ENCODE measurements around the gene CREB3L1.

Gene CREB3L1

GRCh38 chr11:46250745-46251052 is 26.8 kb upstream of the CREB3L1 start:
- Histone ChIP-seq H3K79me2 (ENCODE audit: insufficient read depth, low read depth) (no peaks in the 10 kb centered on the region), H3K36me3 (ENCODE audit: insufficient read depth) (no peaks in the 10 kb centered on the region), H2AFZ (ENCODE audit: low read depth) (no peak overlapping the region), H3K4me2 (no peak overlapping the region), H3K4me3 (IDR thresholded peaks at IDR 0.05; ENCODE audit: insufficient read depth, low read depth, low read length) (no peak overlapping the region), H3K9ac (no peak overlapping the region), H3K27me3 (ENCODE audit: insufficient read depth, low read depth) (no peaks in the 10 kb centered on the region), H4K20me1 (ENCODE audit: insufficient read depth) (no peaks in the 10 kb centered on the region), H3K27ac (no peak overlapping the region), H3K4me1 (ENCODE audit: low read depth, poor library complexity, severe bottlenecking) (no peaks in the 10 kb centered on the region)
- TF ChIP-seq, protein P1, sequence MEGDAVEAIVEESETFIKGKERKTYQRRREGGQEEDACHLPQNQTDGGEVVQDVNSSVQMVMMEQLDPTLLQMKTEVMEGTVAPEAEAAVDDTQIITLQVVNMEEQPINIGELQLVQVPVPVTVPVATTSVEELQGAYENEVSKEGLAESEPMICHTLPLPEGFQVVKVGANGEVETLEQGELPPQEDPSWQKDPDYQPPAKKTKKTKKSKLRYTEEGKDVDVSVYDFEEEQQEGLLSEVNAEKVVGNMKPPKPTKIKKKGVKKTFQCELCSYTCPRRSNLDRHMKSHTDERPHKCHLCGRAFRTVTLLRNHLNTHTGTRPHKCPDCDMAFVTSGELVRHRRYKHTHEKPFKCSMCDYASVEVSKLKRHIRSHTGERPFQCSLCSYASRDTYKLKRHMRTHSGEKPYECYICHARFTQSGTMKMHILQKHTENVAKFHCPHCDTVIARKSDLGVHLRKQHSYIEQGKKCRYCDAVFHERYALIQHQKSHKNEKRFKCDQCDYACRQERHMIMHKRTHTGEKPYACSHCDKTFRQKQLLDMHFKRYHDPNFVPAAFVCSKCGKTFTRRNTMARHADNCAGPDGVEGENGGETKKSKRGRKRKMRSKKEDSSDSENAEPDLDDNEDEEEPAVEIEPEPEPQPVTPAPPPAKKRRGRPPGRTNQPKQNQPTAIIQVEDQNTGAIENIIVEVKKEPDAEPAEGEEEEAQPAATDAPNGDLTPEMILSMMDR (conservative IDR thresholded peaks at IDR 0.05; ENCODE audit: low read depth, low read length): no peak

- TF ChIP-seq, protein P1 (conservative IDR thresholded peaks at IDR 0.05; ENCODE audit: low read depth, low read length): no peak
- Histone ChIP-seq H3K36me3 (ENCODE audit: insufficient read depth) (no peaks in the 10 kb centered on the region), H3K27ac (no peak overlapping the region), H3K9ac (no peak overlapping the region), H3K4me1 (ENCODE audit: low read depth, poor library complexity, severe bottlenecking) (no peaks in the 10 kb centered on the region), H3K4me2 (no peak overlapping the region), H2AFZ (ENCODE audit: low read depth) (no peak overlapping the region), H3K79me2 (ENCODE audit: insufficient read depth, low read depth) (no peaks in the 10 kb centered on the region), H4K20me1 (ENCODE audit: insufficient read depth) (no peaks in the 10 kb centered on the region), H3K4me3 (IDR thresholded peaks at IDR 0.05; ENCODE audit: insufficient read depth, low read depth, low read length) (no peak overlapping the region), H3K27me3 (ENCODE audit: insufficient read depth, low read depth) (no peaks in the 10 kb centered on the region)
Measured at GRCh38 chr11:46251954-46252353, 25.5 kb upstream of the CREB3L1 start.

- no peaks in the 10 kb centered on the region for H3K4me1 ChIP-seq (ENCODE audit: low read depth, poor library complexity, severe bottlenecking)
- no peak overlapping the region for H3K4me3 ChIP-seq (IDR thresholded peaks at IDR 0.05; ENCODE audit: insufficient read depth, low read depth, low read length)
- no peak overlapping the region for H3K9ac ChIP-seq
- no peak overlapping the region for H3K4me2 ChIP-seq
- no peaks in the 10 kb centered on the region for H3K79me2 ChIP-seq (ENCODE audit: insufficient read depth, low read depth)
- H4K20me1 ChIP-seq (ENCODE audit: insufficient read depth): no peaks in the 10 kb centered on the region
- H3K27me3 ChIP-seq (ENCODE audit: insufficient read depth, low read depth): no peaks in the 10 kb centered on the region
- no peak overlapping the region for H2AFZ ChIP-seq (ENCODE audit: low read depth)
- H3K36me3 ChIP-seq (ENCODE audit: insufficient read depth): no peaks in the 10 kb centered on the region
- H3K27ac ChIP-seq: no peak overlapping the region
- TF ChIP-seq, protein P1 (conservative IDR thresholded peaks at IDR 0.05; ENCODE audit: low read depth, low read length): no peak
Measured at GRCh38 chr11:46252373-46252914, 25.0 kb upstream of the CREB3L1 start.

- Histone ChIP-seq H3K79me2 (ENCODE audit: insufficient read depth, low read depth) (no peaks in the 10 kb centered on the region), H3K9ac (no peak overlapping the region), H4K20me1 (ENCODE audit: insufficient read depth) (no peaks in the 10 kb centered on the region), H3K36me3 (ENCODE audit: insufficient read depth) (no peaks in the 10 kb centered on the region), H3K27ac (no peak overlapping the region), H3K4me1 (ENCODE audit: low read depth, poor library complexity, severe bottlenecking) (no peaks in the 10 kb centered on the region), H3K27me3 (ENCODE audit: insufficient read depth, low read depth) (no peaks in the 10 kb centered on the region), H3K4me2 (no peak overlapping the region), H2AFZ (ENCODE audit: low read depth) (no peak overlapping the region), H3K4me3 (IDR thresholded peaks at IDR 0.05; ENCODE audit: insufficient read depth, low read depth, low read length) (no peak overlapping the region)
- TF ChIP-seq, protein P1 (conservative IDR thresholded peaks at IDR 0.05; ENCODE audit: low read depth, low read length): no peak
Measured at GRCh38 chr11:46253258-46254132, 24.0 kb upstream of the CREB3L1 start.

Measured in KMS-11 (cell line).